GM12878 (cell line): ENCODE data around the gene MPP1. TPM values are rescaled to one million over a fixed set of nuclear protein-coding genes. Genes with fewer than 3 reads are reported as not detected.

Source experiments
- ATAC-seq: fragments of 200-7000 bp; cut with Tn5 transposase; 3 replicates; pipeline ENCODE4 v1.9.1; 2020; ENCODE audit warnings: mild to moderate bottlenecking, moderate library complexity
- BruUV-seq: library from RNA; stranded (reverse); fragments of 400-500 nt; replicated peaks from 2 replicates; lab custom pipeline; 2021; lab: Mats Ljungman, UMichigan
- CTCF ChIA-PET: fragments of 300-600 bp; sonication (Branson Sonifier 250); formaldehyde crosslinking; extraction: SDS; loops from one replicate; lab custom pipeline; 2021; ENCODE audit warnings: inconsistent platforms; lab: Yijun Ruan, JAX
- POLR2A ChIA-PET: fragments of 350-600 bp; formaldehyde crosslinking; extraction: SDS; loops from one replicate; lab custom pipeline; 2021; ENCODE audit warnings: inconsistent platforms; lab: Charles Lee
- RAD21 ChIA-PET: fragments of 300-600 bp; sonication (Branson Sonifier 250); formaldehyde crosslinking; loops from one replicate; lab custom pipeline; 2023; ENCODE audit warnings: antibody characterized with exemption; ENCODE audit not compliant: unreplicated experiment; lab: Charles Lee
- SMC1A ChIA-PET: fragments of 300-600 bp; sonication (Branson Sonifier 250); formaldehyde crosslinking; loops from one replicate; lab custom pipeline; 2023; ENCODE audit not compliant: unreplicated experiment, uncharacterized antibody; lab: Charles Lee
- DNase-seq: peaks from one replicate; pipeline ENCODE4 v3.0.0-alpha.2; 2011; ENCODE audit warnings: low read depth, low spot score
- FAIRE-seq: peaks from 3 replicates; lab custom pipeline; 2011; peaks lifted over from hg19 to GRCh38; lab: Jason Lieb, UNC
- H2AFZ ChIP-seq: 2 replicates; pipeline ENCODE4 v1.6.0; 2011; ENCODE audit warnings: low read depth, low read length, control low read depth; ENCODE audit not compliant: control insufficient read depth
- H3K27ac ChIP-seq: 2 replicates; pipeline ENCODE4 v1.5.1; 2011; ENCODE audit warnings: control low read depth; ENCODE audit not compliant: control insufficient read depth, insufficient read depth
- H3K27me3 ChIP-seq, 2 experiments: replicated peaks in 1 of 2; 2 replicates each; pipeline versions ENCODE4 v1.6.0 to v1.6.1; 2011; ENCODE audit warnings: low read length in 1 of 2; ENCODE audit not compliant: control insufficient read depth in 2 of 2, insufficient read depth in 2 of 2
- H3K36me3 ChIP-seq, 2 experiments: 2 replicates each; pipeline ENCODE4 v1.5.1; 2011; ENCODE audit warnings: low read length in 1 of 2; ENCODE audit not compliant: control insufficient read depth in 2 of 2, insufficient read depth in 2 of 2
- H3K4me1 ChIP-seq: 2 replicates; pipeline ENCODE4 v1.6.1; 2011; ENCODE audit warnings: mild to moderate bottlenecking, low read length, moderate library complexity, mixed read lengths; ENCODE audit not compliant: control insufficient read depth, insufficient read depth
- H3K4me2 ChIP-seq: 2 replicates; pipeline ENCODE4 v1.6.0; 2011; ENCODE audit warnings: control low read depth; ENCODE audit not compliant: control insufficient read depth, insufficient read depth
- H3K4me3 ChIP-seq: fragments of 200-600 bp; sonication (generic); 2 replicates; pipeline ENCODE4 v1.5.1; 2016
- H3K79me2 ChIP-seq: 2 replicates; pipeline ENCODE4 v1.6.0; 2011; ENCODE audit warnings: low read length; ENCODE audit not compliant: control insufficient read depth, insufficient read depth
- H3K9ac ChIP-seq: 2 replicates; pipeline ENCODE4 v1.8.0; 2011; ENCODE audit warnings: low read length, control low read depth, mixed read lengths; ENCODE audit not compliant: control insufficient read depth, insufficient read depth
- H3K9me3 ChIP-seq: replicated peaks from 3 replicates; pipeline ENCODE4 v1.5.1; 2011; ENCODE audit warnings: mild to moderate bottlenecking, low read length; ENCODE audit not compliant: control insufficient read depth, insufficient read depth
- H4K20me1 ChIP-seq: 2 replicates; pipeline ENCODE4 v1.6.0; 2011; ENCODE audit not compliant: control insufficient read depth, insufficient read depth
- ATF7 ChIP-seq: fragments of 450-650 bp; IDR thresholded peaks from 2 replicates; pipeline ENCODE4 v1.6.1; 2016; ENCODE audit warnings: low read depth, mild to moderate bottlenecking
- BMI1 ChIP-seq: fragments of 450-650 bp; IDR thresholded peaks from 2 replicates; pipeline ENCODE4 v1.6.1; 2016; ENCODE audit warnings: mild to moderate bottlenecking, moderate library complexity, borderline replicate concordance
- CHD1 ChIP-seq: IDR thresholded peaks from 2 replicates; pipeline ENCODE4 v1.6.1; 2012; ENCODE audit warnings: low read depth, low read length, improper control_type of control experiment
- GABPA ChIP-seq: IDR thresholded peaks from 2 replicates; pipeline ENCODE4 v1.6.1; 2014; ENCODE audit warnings: antibody characterized with exemption, low read depth, mild to moderate bottlenecking, inconsistent platforms
- GATAD2B ChIP-seq: fragments of 450-650 bp; conservative IDR thresholded peaks from 2 replicates; pipeline ENCODE4 v1.6.1; 2017; ENCODE audit warnings: low read depth, mild to moderate bottlenecking, moderate library complexity
- IRF4 ChIP-seq: IDR thresholded peaks from 2 replicates; pipeline ENCODE4 v1.6.1; 2011; ENCODE audit warnings: low read depth, low read length
- MEF2A ChIP-seq: IDR thresholded peaks from 2 replicates; pipeline ENCODE4 v1.6.1; 2011; ENCODE audit warnings: low read depth, mild to moderate bottlenecking, low read length, moderate library complexity; ENCODE audit not compliant: insufficient read depth
- MLLT1 ChIP-seq: fragments of 450-650 bp; IDR thresholded peaks from 2 replicates; pipeline ENCODE4 v1.6.1; 2016; ENCODE audit warnings: mild to moderate bottlenecking
- RCOR1 ChIP-seq: conservative IDR thresholded peaks from 2 replicates; pipeline ENCODE4 v1.6.1; 2012; ENCODE audit warnings: low read depth, low read length, improper control_type of control experiment
- SIN3A ChIP-seq: IDR thresholded peaks from 2 replicates; pipeline ENCODE4 v1.6.1; 2012; ENCODE audit warnings: low read depth, low read length, improper control_type of control experiment
- TAF1 ChIP-seq: IDR thresholded peaks from 2 replicates; pipeline ENCODE4 v1.6.1; 2011; ENCODE audit warnings: mild to moderate bottlenecking, low read depth, low read length, borderline replicate concordance
- YBX1 ChIP-seq: fragments of 450-650 bp; IDR thresholded peaks from 2 replicates; pipeline ENCODE4 v1.6.1; 2016; ENCODE audit warnings: antibody characterized with exemption
- ZNF207 ChIP-seq: fragments of 450-650 bp; IDR thresholded peaks from 2 replicates; pipeline ENCODE4 v1.6.1; 2014; ENCODE audit warnings: antibody characterized with exemption, mild to moderate bottlenecking, borderline replicate concordance
- ZNF384 ChIP-seq: IDR thresholded peaks from 2 replicates; pipeline ENCODE4 v1.6.1; 2012; ENCODE audit warnings: low read depth, mild to moderate bottlenecking, low read length, improper control_type of control experiment, borderline replicate concordance
- WGBS: methylation state at CpG from one replicate; pipeline ENCODE4 v1.1.6; 2016; ENCODE audit warnings: low lambda C conversion rate; ENCODE audit not compliant: insufficient replicate concordance, insufficient coverage; ENCODE audit errors: missing lambda C conversion rate; 5-methylcytosine and 5-hydroxymethylcytosine counted together
- in situ Hi-C: fragments of 300-500 bp; cut with MboI; formaldehyde crosslinking; loops from 9 replicates; pipeline ENCODE4 v1.14.3; 2018; ENCODE audit warnings: mixed read lengths
- intact Hi-C: fragments of 100-400 bp; cut with micrococcal nuclease; formaldehyde crosslinking; loops from one replicate; pipeline ENCODE4 v1.14.2; 2022; ENCODE audit not compliant: unreplicated experiment
- polyA plus RNA-seq, 11 experiments: library from polyadenylated mRNA; depleted of rRNA in 4 of 11; unstranded in 6 of 11; stranded (reverse) in 5 of 11; fragments of >200 nt; fragmentation: Nextera tagmentation in 4 of 11; fragmentation: Illumina TruSeq in 1 of 11; extraction: Ambion mirVana in 4 of 11; extraction: Trizol in 1 of 11; gene quantifications; 1 replicate in 1 of 11; 2 replicates in 10 of 11; pipeline versions ENCODE4 v1.2.1 to v1.2.3, GENCODE V29; 2011 to 2016; ENCODE audit warnings: inconsistent platforms in 2 of 11, missing spikeins in 2 of 11, low read depth in 1 of 11
- total RNA-seq, 4 experiments: library from RNA; depleted of rRNA in 3 of 4; stranded (reverse); fragments of >200 nt in 3 of 4; fragmentation: Illumina TruSeq in 1 of 4; extraction: Trizol in 1 of 4; gene quantifications; 2 replicates each; pipeline versions ENCODE4 v1.2.1 to v1.2.3, GENCODE V29; 2013 to 2021
- TF ChIP-seq, protein P1 (sequence below): fragments of 450-650 bp; formaldehyde crosslinking; IDR thresholded peaks from 2 replicates; pipeline ENCODE4 v1.5.0; 2022; ENCODE audit warnings: mild to moderate bottlenecking, missing genetic modification characterization

The MPP1 gene
- total and polyA plus RNA-seq, 10 of the 15 experiments (the other 5 are each of a cell fraction or from before 2014, with no cell fraction given), result 1.9 to 20.1 (median 14.8) TPM

DNA sequence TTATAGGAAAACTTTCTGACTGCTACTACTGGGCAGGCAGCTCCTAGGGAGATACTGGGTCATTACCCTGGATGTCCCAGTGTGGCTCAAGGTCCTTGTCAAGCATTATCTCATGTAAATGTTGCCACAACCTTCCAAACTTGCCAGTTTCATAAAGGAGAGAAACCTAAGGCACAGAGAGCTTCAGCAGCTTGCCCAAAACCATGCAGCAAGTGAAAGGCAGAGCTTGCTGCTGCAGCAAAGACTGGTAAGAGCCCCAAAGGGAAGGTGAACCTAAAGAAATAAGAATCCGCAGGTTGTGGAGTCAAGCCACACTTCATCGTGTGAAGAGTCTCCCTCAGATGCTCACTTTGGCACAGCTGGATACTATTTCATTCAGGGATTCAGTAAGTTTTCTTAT, 2.3 kb downstream of the MPP1 start:
- no peak overlapping the region for H3K4me3 ChIP-seq
- TF ChIP-seq SIN3A, result no peak
- TF ChIP-seq RCOR1, result no peak
- TF ChIP-seq IRF4, result no peak
- TF ChIP-seq MLLT1, result no peak
- TF ChIP-seq GABPA, result no peak
- no peak for TF ChIP-seq GATAD2B
- TF ChIP-seq CHD1, result no peak
- TF ChIP-seq TAF1, result no peak
- TF ChIP-seq YBX1, result no peak
- TF ChIP-seq ATF7, result no peak
- TF ChIP-seq, protein P1, sequence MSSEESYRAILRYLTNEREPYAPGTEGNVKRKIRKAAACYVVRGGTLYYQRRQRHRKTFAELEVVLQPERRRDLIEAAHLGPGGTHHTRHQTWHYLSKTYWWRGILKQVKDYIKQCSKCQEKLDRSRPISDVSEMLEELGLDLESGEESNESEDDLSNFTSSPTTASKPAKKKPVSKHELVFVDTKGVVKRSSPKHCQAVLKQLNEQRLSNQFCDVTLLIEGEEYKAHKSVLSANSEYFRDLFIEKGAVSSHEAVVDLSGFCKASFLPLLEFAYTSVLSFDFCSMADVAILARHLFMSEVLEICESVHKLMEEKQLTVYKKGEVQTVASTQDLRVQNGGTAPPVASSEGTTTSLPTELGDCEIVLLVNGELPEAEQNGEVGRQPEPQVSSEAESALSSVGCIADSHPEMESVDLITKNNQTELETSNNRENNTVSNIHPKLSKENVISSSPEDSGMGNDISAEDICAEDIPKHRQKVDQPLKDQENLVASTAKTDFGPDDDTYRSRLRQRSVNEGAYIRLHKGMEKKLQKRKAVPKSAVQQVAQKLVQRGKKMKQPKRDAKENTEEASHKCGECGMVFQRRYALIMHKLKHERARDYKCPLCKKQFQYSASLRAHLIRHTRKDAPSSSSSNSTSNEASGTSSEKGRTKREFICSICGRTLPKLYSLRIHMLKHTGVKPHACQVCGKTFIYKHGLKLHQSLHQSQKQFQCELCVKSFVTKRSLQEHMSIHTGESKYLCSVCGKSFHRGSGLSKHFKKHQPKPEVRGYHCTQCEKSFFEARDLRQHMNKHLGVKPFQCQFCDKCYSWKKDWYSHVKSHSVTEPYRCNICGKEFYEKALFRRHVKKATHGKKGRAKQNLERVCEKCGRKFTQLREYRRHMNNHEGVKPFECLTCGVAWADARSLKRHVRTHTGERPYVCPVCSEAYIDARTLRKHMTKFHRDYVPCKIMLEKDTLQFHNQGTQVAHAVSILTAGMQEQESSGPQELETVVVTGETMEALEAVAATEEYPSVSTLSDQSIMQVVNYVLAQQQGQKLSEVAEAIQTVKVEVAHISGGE (CRISPR knock-in tag), result no peak
- no peak for TF ChIP-seq ZNF384
- TF ChIP-seq BMI1, result no peak
- no peak for TF ChIP-seq ZNF207
- TF ChIP-seq MEF2A, result no peak
- H2AFZ ChIP-seq, result no peak overlapping the region
- RAD21 ChIA-PET, result interaction anchor here (0.8 kb wide), 1 partner anchor 26 kb away, joined by 3 read pairs; no protein-coding TSS in a partner anchor
- intact Hi-C loops, result no loop called here
- H3K36me3 ChIP-seq, result no peaks in the 10 kb centered on the region
- SMC1A ChIA-PET, result interaction anchor here (1.0 to 1.4 kb wide), 2 partner anchors 15 to 26 kb away, joined by 3 read pairs; no protein-coding TSS in a partner anchor
- FAIRE-seq (no peak), ATAC-seq (no peak), DNase-seq (no peak)
- 69% methylated on average over 2 of the region's 2 CpGs for WGBS
- in situ Hi-C loops, result no loop called here
- no peak overlapping the region for H3K4me2 ChIP-seq
- CTCF ChIA-PET, result interaction anchor here (0.8 kb wide), 1 partner anchor 10 kb away, joined by 3 read pairs; no protein-coding TSS in a partner anchor
- no peaks in the 10 kb centered on the region for H3K79me2 ChIP-seq
- H3K27ac ChIP-seq, result no peak overlapping the region
- no peak overlapping the region for H3K9ac ChIP-seq
- BruUV-seq, result no TSS peak
- no peaks in the 10 kb centered on the region for H3K4me1 ChIP-seq
- H4K20me1 ChIP-seq, result no peaks in the 10 kb centered on the region
- H3K27me3 ChIP-seq, result no peaks in the 10 kb centered on the region
- POLR2A ChIA-PET, result no interaction called here
- H3K9me3 ChIP-seq, result no peaks in the 10 kb centered on the region; the same call in 2 of the 3 replicates
